Lower lobe of right lung (tissue), 2 donors: ENCODE results near the gene SUSD4. TPM values are rescaled to one million over a fixed set of nuclear protein-coding genes. Genes with fewer than 3 reads are reported as not detected.

Source experiments
- ATAC-seq, 2 donors: fragments of 200-7000 bp; cut with Tn5 transposase; one replicate each; pipeline ENCODE4 v1.9.1; 2020 to 2022; ENCODE audit warnings: mild to moderate bottlenecking in 2 of 2, moderate library complexity in 2 of 2
- DNase-seq: peaks from one replicate; pipeline ENCODE4 v3.0.0-alpha.2; 2020
- H3K27ac ChIP-seq: fragments of 200-600 bp; one replicate; pipeline ENCODE4 v1.8.0; 2022
- H3K27me3 ChIP-seq: fragments of 200-600 bp; one replicate; pipeline ENCODE4 v1.8.0; 2022; ENCODE audit warnings: low read depth
- H3K36me3 ChIP-seq: fragments of 200-600 bp; one replicate; pipeline ENCODE4 v1.8.0; 2022; ENCODE audit warnings: mild to moderate bottlenecking
- H3K4me1 ChIP-seq: fragments of 200-600 bp; one replicate; pipeline ENCODE4 v1.8.0; 2022
- H3K4me3 ChIP-seq: fragments of 200-600 bp; one replicate; pipeline ENCODE4 v1.8.0; 2022; ENCODE audit warnings: mild to moderate bottlenecking
- H3K9me3 ChIP-seq: fragments of 200-600 bp; one replicate; pipeline ENCODE4 v1.8.0; 2022
- CTCF ChIP-seq: fragments of 200-600 bp; IDR thresholded peaks from one replicate; pipeline ENCODE4 v1.8.0; 2022; ENCODE audit warnings: antibody characterized with exemption, mild to moderate bottlenecking
- intact Hi-C: fragments of 100-400 bp; cut with DNase I; formaldehyde crosslinking; loops from one replicate; pipeline ENCODE4 v1.11.0; 2022
- total RNA-seq: library from RNA; stranded (reverse); fragmentation: NEBNext Ultra II Directional; extraction: Animal tissue kit (Norgen Biotek cat#: 25700); gene quantifications from one replicate; pipeline ENCODE4 v1.2.1, GENCODE V29; 2021
- donor health status: DM: no; HTN: yes; CAD: no; lungs with severe emphysema.

The SUSD4 gene
- total RNA-seq, 1 donor from 2014 or later, result 3.7 TPM

GRCh38 chr1:223394242-223394641, 30.3 kb upstream of the SUSD4 start:
- H3K36me3 ChIP-seq, result no peaks in the 10 kb centered on the region
- H3K27ac ChIP-seq, result no peak overlapping the region
- no peak overlapping the region for H3K4me3 ChIP-seq
- TF ChIP-seq CTCF, result no peak
- ATAC-seq (peak in 1 of 2 donors; percentile 9), DNase-seq (no peak)
- H3K27me3 ChIP-seq, result peaks cover 29% of the 10 kb centered on the region
- no peaks in the 10 kb centered on the region for H3K4me1 ChIP-seq
- H3K9me3 ChIP-seq, result no peaks in the 10 kb centered on the region
- intact Hi-C loops, result no loop called here

- DNase-seq, result peak; percentile 51
- Histone ChIP-seq H3K27me3 (peaks cover 29% of the 10 kb centered on the region), H3K36me3 (no peaks in the 10 kb centered on the region), H3K4me3 (peak within 1 kb of the TSS; percentile 46), H3K9me3 (no peaks in the 10 kb centered on the region), H3K4me1 (no peaks in the 10 kb centered on the region), H3K27ac (no peak within 1 kb of the TSS)
- TF ChIP-seq CTCF, result no peak
- intact Hi-C loops, result no loop called here
- ATAC-seq, result peak; percentile 75 to 76
Measured at GRCh38 chr1:223393275-223394214, 29.6 kb upstream of the SUSD4 start, which contains the start of gene CCDC185. CCDC185 (plus strand) TSS chr1:223393415; CDS start chr1:223393476, 61 bp downstream.

- no peaks in the 10 kb centered on the region for H3K9me3 ChIP-seq
- peaks cover 29% of the 10 kb centered on the region for H3K27me3 ChIP-seq
- H3K4me3 ChIP-seq, result no peak overlapping the region
- no peak overlapping the region for H3K27ac ChIP-seq
- intact Hi-C loops, result no loop called here
- TF ChIP-seq CTCF, result no peak
- ATAC-seq, result no peak
- no peak for DNase-seq
- no peaks in the 10 kb centered on the region for H3K4me1 ChIP-seq
- no peaks in the 10 kb centered on the region for H3K36me3 ChIP-seq
Measured at GRCh38 chr1:223390618-223391017, 26.6 kb upstream of the SUSD4 start.

- Histone ChIP-seq H3K36me3 (no peaks in the 10 kb centered on the region), H3K27ac (no peak overlapping the region), H3K27me3 (peaks cover 4% of the 10 kb centered on the region), H3K4me3 (no peak overlapping the region), H3K4me1 (no peaks in the 10 kb centered on the region), H3K9me3 (no peaks in the 10 kb centered on the region)
- no peak for TF ChIP-seq CTCF
- ATAC-seq (no peak), DNase-seq (no peak)
- intact Hi-C loops, result no loop called here
Measured at GRCh38 chr1:223386013-223386412, 22.0 kb upstream of the SUSD4 start.

GRCh38 chr1:223378754-223379153, 14.8 kb upstream of the SUSD4 start:
- no peak for TF ChIP-seq CTCF
- Histone ChIP-seq H3K4me1 (no peaks in the 10 kb centered on the region), H3K27ac (no peak overlapping the region), H3K4me3 (no peak overlapping the region), H3K9me3 (peaks cover 7% of the 10 kb centered on the region), H3K27me3 (peaks cover 4% of the 10 kb centered on the region), H3K36me3 (no peaks in the 10 kb centered on the region)
- DNase-seq (no peak), ATAC-seq (no peak)
- intact Hi-C loops, result no loop called here
